T-helper 17 cell (primary cell): Measurements from ENCODE around the gene DSG4. TPM values are rescaled to one million over a fixed set of nuclear protein-coding genes. Genes with fewer than 3 reads are reported as not detected.

ENCODE experiments used
- ATAC-seq: fragments of 150-1000 bp; cut with Tn5 transposase; 2 replicates; pipeline ENCODE4 v1.10.0; 2021; ENCODE audit warnings: mild to moderate bottlenecking, moderate library complexity
- DNase-seq, 3 donors: peaks; one replicate each; pipeline versions ENCODE4 v3.0.0 to v3.0.0-alpha.2; 2020 to 2021
- H3K9me3 ChIP-seq: one replicate; pipeline ENCODE4 v1.7.0; 2013; ENCODE audit warnings: low read length, mild to moderate bottlenecking; ENCODE audit not compliant: control insufficient read depth, poor library complexity, severe bottlenecking
- H3K27ac Mint-ChIP-seq: one replicate; pipeline ENCODE4 v1.8.0; 2022; ENCODE audit warnings: mild to moderate bottlenecking, moderate library complexity, mixed read lengths
- H3K27me3 Mint-ChIP-seq: one replicate; pipeline ENCODE4 v1.8.0; 2022; ENCODE audit warnings: mixed read lengths
- H3K36me3 Mint-ChIP-seq: one replicate; pipeline ENCODE4 v1.8.0; 2022; ENCODE audit warnings: low read depth, mixed read lengths
- H3K4me1 Mint-ChIP-seq: one replicate; pipeline ENCODE4 v1.8.0; 2022; ENCODE audit warnings: mild to moderate bottlenecking, mixed read lengths
- H3K4me3 Mint-ChIP-seq: one replicate; pipeline ENCODE4 v1.8.0; 2022; ENCODE audit warnings: mild to moderate bottlenecking, moderate library complexity, mixed read lengths
- total RNA-seq, 4 donors: library from RNA in 2 of 4; stranded (reverse) in 2 of 4; gene quantifications; one replicate each; pipeline ENCODE4 v1.2.3 and lab custom pipeline; 2022 to 2026

DSG4 gene
- total RNA-seq, 2 donors from 2014 or later: not detected

DNA sequence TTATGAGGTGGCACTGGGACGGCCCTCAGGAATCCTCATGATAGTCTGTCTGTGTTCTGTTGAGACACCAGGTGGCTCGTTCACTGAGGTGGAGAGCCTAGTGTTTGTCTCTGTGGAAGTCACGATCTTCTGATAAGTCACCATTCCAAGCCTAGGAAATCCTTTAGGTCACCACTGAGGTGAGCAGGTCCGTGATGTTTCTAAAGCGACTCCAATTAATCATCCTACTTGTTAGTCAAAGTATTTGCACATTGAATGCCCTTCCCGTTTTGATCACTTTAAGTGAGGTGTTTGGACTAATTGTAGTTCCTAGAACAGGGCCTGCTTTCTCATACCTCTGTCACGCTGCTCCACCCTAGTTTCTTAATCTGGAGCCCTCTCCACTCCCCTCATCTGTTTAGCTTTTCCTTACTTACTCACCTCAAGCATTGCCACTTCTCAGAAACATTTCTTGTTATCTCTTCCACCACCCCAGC lies 42.9 kb downstream of the DSG4 start:
- Mint-ChIP-seq H3K27me3 (no peaks in the 10 kb centered on the region), H3K4me3 (no peak overlapping the region), H3K4me1 (no peaks in the 10 kb centered on the region), H3K27ac (no peak overlapping the region), H3K36me3 (no peaks in the 10 kb centered on the region)
- no peaks in the 10 kb centered on the region for H3K9me3 ChIP-seq
- ATAC-seq (no peak), DNase-seq (no peak)

GRCh38 chr18:31420032-31420431 lies 43.5 kb downstream of the DSG4 start:
- no peak overlapping the region for H3K4me3 Mint-ChIP-seq
- H3K9me3 ChIP-seq: no peaks in the 10 kb centered on the region
- H3K4me1 Mint-ChIP-seq: no peaks in the 10 kb centered on the region
- H3K27me3 Mint-ChIP-seq: no peaks in the 10 kb centered on the region
- no peak overlapping the region for H3K27ac Mint-ChIP-seq
- no peaks in the 10 kb centered on the region for H3K36me3 Mint-ChIP-seq
- ATAC-seq (no peak), DNase-seq (no peak)

DNA sequence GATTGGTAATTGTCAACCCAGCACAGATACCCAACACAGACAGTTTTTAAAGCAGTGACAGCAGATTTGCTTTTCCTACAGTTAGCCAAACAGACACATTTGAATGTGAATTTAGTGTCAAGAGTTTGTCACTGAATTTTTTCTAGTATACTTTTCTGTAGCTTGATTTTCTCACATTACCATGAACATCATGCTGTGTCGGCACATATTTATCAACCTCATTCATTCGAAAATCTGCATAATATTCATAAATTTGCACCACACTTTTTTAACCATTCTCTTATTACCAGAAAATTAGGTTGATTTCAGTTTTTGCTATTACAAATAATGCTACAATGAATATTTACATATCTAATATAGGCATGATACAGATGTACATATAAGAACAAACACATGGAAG lies 43.9 kb downstream of the DSG4 start:
- H3K27ac Mint-ChIP-seq: no peak overlapping the region
- no peaks in the 10 kb centered on the region for H3K4me1 Mint-ChIP-seq
- H3K9me3 ChIP-seq: no peaks in the 10 kb centered on the region
- DNase-seq: no peak
- H3K27me3 Mint-ChIP-seq: no peaks in the 10 kb centered on the region
- no peak overlapping the region for H3K4me3 Mint-ChIP-seq
- H3K36me3 Mint-ChIP-seq: no peaks in the 10 kb centered on the region
- ATAC-seq: no peak

GRCh38 chr18:31424383-31424988 lies 47.9 kb downstream of the DSG4 start:
- DNase-seq (no peak), ATAC-seq (no peak)
- Mint-ChIP-seq H3K27ac (no peak overlapping the region), H3K27me3 (no peaks in the 10 kb centered on the region), H3K4me1 (no peaks in the 10 kb centered on the region), H3K4me3 (no peak overlapping the region), H3K36me3 (no peaks in the 10 kb centered on the region)
- no peaks in the 10 kb centered on the region for H3K9me3 ChIP-seq

DNA sequence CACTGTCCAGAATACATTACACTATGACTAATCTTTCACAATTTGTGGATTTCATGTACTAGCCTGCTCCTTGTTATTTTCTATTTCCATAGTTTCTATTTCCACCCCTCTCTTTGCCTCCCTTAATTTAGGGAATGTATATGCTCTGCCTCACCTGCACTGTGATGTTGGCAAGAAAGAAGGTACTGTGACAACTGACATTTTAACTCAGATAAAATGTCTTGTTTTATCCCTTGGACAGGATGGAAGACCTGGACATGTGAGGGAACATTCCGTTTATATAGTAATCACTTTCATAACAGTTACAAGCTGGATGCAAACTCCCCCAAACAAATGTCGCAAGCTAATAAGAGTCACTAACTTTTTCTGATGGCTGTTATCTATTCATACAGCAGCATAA lies 49.4 kb downstream of the DSG4 start:
- ATAC-seq: no peak
- DNase-seq: no peak
- H3K4me3 Mint-ChIP-seq: no peak overlapping the region
- no peaks in the 10 kb centered on the region for H3K36me3 Mint-ChIP-seq
- no peak overlapping the region for H3K27ac Mint-ChIP-seq
- no peaks in the 10 kb centered on the region for H3K27me3 Mint-ChIP-seq
- no peaks in the 10 kb centered on the region for H3K9me3 ChIP-seq
- H3K4me1 Mint-ChIP-seq: no peaks in the 10 kb centered on the region

- Mint-ChIP-seq H3K27ac (no peak overlapping the region), H3K4me1 (no peaks in the 10 kb centered on the region), H3K27me3 (no peaks in the 10 kb centered on the region), H3K36me3 (no peaks in the 10 kb centered on the region), H3K4me3 (no peak overlapping the region)
- no peak for ATAC-seq
- no peak for DNase-seq
- no peaks in the 10 kb centered on the region for H3K9me3 ChIP-seq
These were observed 50.4 kb downstream of the DSG4 start for GRCh38 chr18:31426871-31427406.

DNA sequence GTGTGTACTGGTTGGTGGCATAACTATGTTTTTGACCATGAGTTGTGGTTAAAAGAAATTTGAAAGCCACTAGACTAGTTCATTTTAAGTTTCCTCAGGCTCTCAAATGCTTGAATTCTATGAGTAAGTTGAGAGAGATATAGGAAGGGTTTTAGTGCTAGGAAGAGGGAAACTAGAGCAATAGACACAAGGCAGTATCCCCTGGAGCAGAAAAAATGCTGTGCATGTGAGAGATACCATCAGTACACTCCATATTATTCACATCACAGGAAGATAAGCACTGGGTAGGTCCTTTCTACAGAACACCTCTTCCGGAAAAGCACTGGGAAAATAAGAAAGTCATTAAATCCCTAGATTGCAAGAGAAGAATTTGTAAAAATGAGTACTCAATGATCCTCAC lies 51.6 kb downstream of the DSG4 start:
- Mint-ChIP-seq H3K27ac (no peak overlapping the region), H3K36me3 (no peaks in the 10 kb centered on the region), H3K4me1 (no peaks in the 10 kb centered on the region), H3K27me3 (no peaks in the 10 kb centered on the region), H3K4me3 (no peak overlapping the region)
- ATAC-seq: no peak
- no peaks in the 10 kb centered on the region for H3K9me3 ChIP-seq
- DNase-seq: no peak

GRCh38 chr18:31429623-31430022 lies 53.0 kb downstream of the DSG4 start:
- H3K9me3 ChIP-seq: no peaks in the 10 kb centered on the region
- DNase-seq (no peak), ATAC-seq (no peak)
- Mint-ChIP-seq H3K4me3 (no peak overlapping the region), H3K4me1 (no peaks in the 10 kb centered on the region), H3K27ac (no peak overlapping the region), H3K27me3 (no peaks in the 10 kb centered on the region), H3K36me3 (no peaks in the 10 kb centered on the region)

DNA sequence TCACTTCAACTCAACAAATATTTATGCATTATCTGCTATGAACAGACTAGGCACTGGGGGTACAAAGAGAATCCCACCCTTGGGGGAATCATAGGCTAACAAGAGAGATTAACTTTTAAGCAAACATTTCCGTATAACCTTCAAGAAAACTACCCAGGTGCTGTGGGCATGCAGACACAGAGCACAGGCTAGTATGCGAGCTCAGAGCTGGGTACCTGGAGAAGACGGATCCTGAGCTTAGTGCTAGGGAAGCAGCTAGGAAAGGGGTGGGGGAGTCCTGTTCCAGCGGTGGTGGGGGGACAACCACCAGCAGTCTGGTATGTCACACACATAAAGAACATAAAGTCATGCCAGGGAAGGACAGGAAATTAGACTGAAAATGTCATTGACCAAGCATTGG lies 53.5 kb downstream of the DSG4 start:
- no peak for ATAC-seq
- no peak for DNase-seq
- no peak overlapping the region for H3K4me3 Mint-ChIP-seq
- H3K4me1 Mint-ChIP-seq: no peaks in the 10 kb centered on the region
- H3K27me3 Mint-ChIP-seq: no peaks in the 10 kb centered on the region
- H3K9me3 ChIP-seq: no peaks in the 10 kb centered on the region
- no peaks in the 10 kb centered on the region for H3K36me3 Mint-ChIP-seq
- no peak overlapping the region for H3K27ac Mint-ChIP-seq

DNA sequence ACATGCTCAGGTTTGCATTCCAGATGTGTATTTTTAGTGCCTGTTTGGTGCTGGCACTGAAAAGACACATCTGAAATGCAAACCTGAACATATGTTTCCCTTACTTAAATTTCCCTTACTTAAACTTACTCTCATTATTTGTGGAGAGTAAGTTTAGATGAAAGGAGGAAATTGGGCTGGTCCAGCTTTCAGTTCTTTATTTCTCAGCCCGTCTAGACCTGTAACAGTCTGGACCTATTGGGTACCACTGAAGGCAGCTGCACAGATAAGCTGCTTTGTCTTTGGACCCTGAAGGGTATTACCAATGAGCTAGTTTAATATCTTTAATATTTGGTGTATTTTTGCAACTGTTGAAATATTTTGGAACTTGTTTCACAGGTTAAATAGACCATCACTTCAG lies 54.0 kb downstream of the DSG4 start:
- no peaks in the 10 kb centered on the region for H3K36me3 Mint-ChIP-seq
- H3K27ac Mint-ChIP-seq: no peak overlapping the region
- DNase-seq (no peak), ATAC-seq (no peak)
- no peaks in the 10 kb centered on the region for H3K27me3 Mint-ChIP-seq
- no peaks in the 10 kb centered on the region for H3K4me1 Mint-ChIP-seq
- no peak overlapping the region for H3K4me3 Mint-ChIP-seq
- no peaks in the 10 kb centered on the region for H3K9me3 ChIP-seq

DNA sequence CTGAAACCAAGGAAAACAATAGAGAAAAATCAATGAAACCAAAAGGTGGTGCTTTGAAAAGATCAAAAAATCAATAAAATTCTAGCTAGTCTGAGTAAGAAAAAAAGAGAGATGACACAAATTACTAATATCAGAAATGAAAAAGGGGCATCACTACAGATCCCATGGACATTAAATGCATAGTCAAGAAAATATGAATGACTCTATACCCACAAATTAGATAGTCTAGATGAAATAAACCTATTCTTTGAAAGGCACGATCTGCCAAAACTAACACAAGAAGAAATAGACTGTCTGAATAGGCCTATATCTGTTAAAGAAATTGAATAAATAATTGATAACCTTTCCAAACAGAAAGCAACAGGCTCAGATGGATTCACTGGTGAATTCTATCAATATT lies 55.7 kb downstream of the DSG4 start:
- no peak for DNase-seq
- no peaks in the 10 kb centered on the region for H3K9me3 ChIP-seq
- Mint-ChIP-seq H3K27me3 (no peaks in the 10 kb centered on the region), H3K4me3 (no peak overlapping the region), H3K27ac (no peak overlapping the region), H3K4me1 (no peaks in the 10 kb centered on the region), H3K36me3 (no peaks in the 10 kb centered on the region)
- ATAC-seq: no peak

- H3K4me1 Mint-ChIP-seq: no peaks in the 10 kb centered on the region
- no peaks in the 10 kb centered on the region for H3K9me3 ChIP-seq
- H3K27me3 Mint-ChIP-seq: peaks cover 4% of the 10 kb centered on the region
- H3K36me3 Mint-ChIP-seq: no peaks in the 10 kb centered on the region
- no peak for DNase-seq
- no peak overlapping the region for H3K27ac Mint-ChIP-seq
- ATAC-seq: no peak
- no peak overlapping the region for H3K4me3 Mint-ChIP-seq
These were observed 60.2 kb downstream of the DSG4 start for GRCh38 chr18:31436825-31437224.

GRCh38 chr18:31438402-31438801 lies 61.8 kb downstream of the DSG4 start:
- DNase-seq (no peak), ATAC-seq (no peak)
- no peak overlapping the region for H3K27ac Mint-ChIP-seq
- H3K9me3 ChIP-seq: no peaks in the 10 kb centered on the region
- H3K4me1 Mint-ChIP-seq: no peaks in the 10 kb centered on the region
- no peak overlapping the region for H3K4me3 Mint-ChIP-seq
- peaks cover 4% of the 10 kb centered on the region for H3K27me3 Mint-ChIP-seq
- H3K36me3 Mint-ChIP-seq: no peaks in the 10 kb centered on the region

GRCh38 chr18:31439807-31440325 lies 63.3 kb downstream of the DSG4 start:
- Mint-ChIP-seq H3K4me1 (no peaks in the 10 kb centered on the region), H3K27ac (no peak overlapping the region), H3K27me3 (peaks cover 4% of the 10 kb centered on the region), H3K4me3 (no peak overlapping the region), H3K36me3 (no peaks in the 10 kb centered on the region)
- DNase-seq (no peak), ATAC-seq (no peak)
- no peaks in the 10 kb centered on the region for H3K9me3 ChIP-seq
